Tongue (tissue), 2 donors: ENCODE measurements around the gene IQGAP3. TPM values are rescaled to one million over a fixed set of nuclear protein-coding genes. Genes with fewer than 3 reads are reported as not detected.
"Not testable (repeated sequence)": the region's sequence is repeated elsewhere in the genome, so short reads cannot be mapped to it uniquely, and the experiment has no call there.

Experiments used
- DNase-seq: peaks from one replicate; pipeline ENCODE4 v3.0.0-alpha.2; 2015
- total RNA-seq: library from RNA; depleted of rRNA; stranded (reverse); fragments of >200 nt; gene quantifications from one replicate; pipeline ENCODE4 v1.2.3, GENCODE V29; 2014

Gene IQGAP3
- total RNA-seq, 1 donor from 2014 or later = 10.3 TPM

DNA sequence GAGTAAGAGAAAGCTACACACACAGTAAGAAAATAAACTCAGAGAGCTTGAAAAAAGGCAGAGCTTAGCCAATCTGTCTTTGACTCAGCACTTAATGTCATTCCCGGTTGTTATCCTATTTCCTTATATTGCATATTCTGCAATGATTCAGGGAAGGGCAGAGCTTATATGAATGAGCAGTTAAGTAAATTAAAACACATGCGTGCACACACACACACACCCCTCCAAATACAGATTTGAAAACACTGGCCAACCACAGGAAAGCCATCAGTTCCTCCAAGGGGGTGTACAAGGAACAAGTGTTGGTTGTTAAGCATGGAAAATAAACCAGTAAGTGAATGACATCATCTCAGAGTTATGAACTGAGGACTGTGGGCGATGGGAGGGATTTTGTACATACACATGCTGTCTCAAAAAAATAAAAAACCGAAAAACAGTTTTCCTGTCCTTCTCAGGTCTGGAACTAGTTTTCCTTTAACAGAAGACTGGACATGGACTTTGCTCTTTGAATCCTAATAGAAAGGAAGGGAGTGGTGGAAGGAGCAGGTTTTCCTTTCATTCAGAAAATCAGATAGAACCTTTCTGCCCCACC, 1.0 kb downstream of the IQGAP3 start:
- DNase-seq = peak; percentile 60

GRCh38 chr1:156566436-156566835, 5.9 kb downstream of the IQGAP3 start:
- DNase-seq = no peak

DNA sequence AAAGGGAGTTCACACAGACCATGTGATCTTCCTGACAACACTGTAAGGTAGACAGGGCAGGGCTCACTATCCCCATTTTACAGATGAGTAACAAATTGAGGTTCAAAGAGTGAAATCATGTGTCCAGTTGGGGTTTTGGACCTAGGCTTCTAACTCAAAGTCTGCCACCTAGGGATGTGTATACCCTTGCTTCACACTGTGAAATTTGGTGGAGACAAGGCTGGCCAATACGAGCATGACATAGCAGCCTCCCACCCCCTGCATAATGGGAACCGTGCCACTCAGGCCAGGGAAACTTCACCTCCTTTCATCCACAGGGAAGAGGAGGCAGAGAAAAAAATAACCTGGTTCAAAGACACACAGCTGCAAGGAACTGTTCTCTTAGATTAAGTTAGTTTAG, 6.8 kb downstream of the IQGAP3 start:
- DNase-seq = no peak

- no peak for DNase-seq
These were observed 11.7 kb downstream of the IQGAP3 start for GRCh38 chr1:156560585-156561163.

DNA sequence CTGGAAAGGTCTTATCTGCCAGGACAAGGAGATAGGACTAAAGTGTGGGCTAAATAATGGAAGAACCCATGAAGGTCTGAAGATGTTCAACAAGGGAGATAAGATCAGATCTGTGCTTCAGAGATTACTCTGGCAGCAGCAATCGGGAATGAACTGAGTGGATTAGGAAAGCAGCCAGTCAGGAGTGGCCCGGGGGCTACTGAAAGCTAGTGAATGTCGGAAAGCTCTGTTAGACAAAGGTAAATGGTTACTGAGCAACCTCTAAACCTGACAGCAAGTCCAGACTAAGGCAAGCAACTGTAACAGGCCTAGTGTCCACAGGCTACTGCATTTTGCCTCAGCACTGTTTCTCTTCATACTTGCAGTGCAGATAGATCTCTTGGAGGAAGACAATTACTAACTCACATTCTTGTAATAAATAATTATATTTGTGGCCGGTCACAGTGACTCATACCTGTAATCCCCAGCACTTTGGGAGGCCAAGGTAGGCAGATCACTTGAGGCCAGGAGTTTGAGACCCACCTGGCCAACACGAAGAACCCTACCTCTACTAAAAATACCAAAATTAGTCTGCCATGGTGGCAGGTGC, 12.5 kb downstream of the IQGAP3 start:
- no peak for DNase-seq

DNA sequence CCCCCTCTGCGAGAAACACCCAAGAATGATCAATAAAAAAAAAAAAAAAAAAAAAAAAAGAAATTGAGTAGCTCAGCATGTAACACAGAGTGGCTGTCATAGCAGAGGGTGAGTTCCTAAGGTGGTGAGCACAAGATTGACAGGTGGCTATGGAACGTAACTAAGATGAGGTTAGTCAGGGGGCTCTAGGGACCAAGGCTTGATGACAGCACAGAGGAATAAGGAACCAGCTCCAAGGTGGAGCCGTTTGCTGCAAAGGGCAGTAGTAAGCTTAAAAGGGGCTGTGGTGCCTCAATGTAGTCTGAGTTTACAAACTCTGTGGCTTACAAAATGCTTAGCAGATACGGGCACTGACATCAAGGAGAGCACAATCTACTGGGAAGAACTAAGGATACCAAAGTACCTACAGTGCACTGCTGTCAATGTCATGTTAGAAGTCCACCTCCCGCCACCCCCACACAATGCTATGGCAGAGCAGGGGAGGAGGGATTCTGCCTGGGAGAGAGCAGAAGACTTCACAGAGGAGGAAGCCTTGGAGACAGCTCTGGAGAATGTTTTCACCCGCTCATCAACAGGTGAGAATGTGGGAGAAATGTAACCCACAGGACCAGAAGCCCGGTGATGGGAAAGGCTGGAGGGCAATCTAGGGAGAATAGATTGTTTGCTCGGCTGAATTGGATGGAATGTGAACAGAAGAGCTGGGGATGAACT, 13.1 kb downstream of the IQGAP3 start:
- no peak for DNase-seq

DNA sequence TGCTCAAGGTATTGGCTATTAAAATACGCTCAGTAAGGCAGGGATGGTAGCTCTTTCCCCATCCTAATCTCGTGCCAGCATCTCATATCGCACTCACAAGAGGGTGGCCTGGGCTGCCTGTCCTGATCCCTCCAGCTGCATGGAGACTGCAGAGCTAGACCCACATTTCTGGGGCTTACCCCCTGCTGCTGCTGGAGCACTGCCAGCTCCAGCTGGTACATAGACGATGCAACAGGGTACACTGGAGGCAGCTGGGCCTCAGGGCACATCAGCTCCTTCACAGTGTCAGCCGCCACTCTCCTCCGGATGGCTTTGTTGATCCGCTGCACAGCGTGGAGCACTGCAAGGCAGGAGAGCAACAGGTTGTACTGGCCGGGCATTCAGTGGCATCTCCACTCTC, 16.0 kb downstream of the IQGAP3 start:
- DNase-seq = no peak

GRCh38 chr1:156555715-156556114, 16.6 kb downstream of the IQGAP3 start:
- DNase-seq = no peak

GRCh38 chr1:156554971-156555370, 17.4 kb downstream of the IQGAP3 start:
- no peak for DNase-seq

DNA sequence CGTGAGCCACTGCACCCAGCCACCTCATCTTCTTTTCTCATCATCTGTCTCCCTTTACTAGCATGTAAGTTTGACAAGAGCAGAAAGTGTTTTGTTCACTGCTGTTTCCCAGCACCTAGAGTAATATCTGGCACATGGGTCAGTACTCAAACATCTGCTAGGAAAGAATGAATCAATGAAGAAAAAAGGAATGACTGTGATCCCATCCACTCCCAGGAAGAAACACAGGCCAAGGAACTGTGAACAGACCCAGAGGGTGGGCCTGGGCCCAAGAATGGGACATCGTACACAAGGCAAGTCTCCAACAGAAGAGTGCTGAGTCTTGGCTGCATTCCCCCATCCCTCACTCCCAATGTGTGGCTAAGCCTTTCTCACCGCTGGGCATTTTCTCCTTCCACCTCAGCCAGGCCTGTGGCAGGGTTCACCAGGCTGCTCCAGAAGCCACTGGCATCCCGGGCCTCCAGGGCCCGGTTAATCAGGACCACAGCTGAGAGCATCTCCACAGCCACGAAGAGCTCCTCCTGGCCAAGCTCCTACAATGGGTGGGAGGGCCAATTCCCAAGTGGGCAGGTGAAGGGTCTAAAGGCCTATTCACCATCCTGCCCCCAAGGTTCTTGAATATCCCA, 18.4 kb downstream of the IQGAP3 start:
- DNase-seq = peak; percentile 6

- not testable (repeated sequence) for DNase-seq
These were observed 19.4 kb downstream of the IQGAP3 start for GRCh38 chr1:156552937-156553336.

- DNase-seq = no peak
These were observed 19.8 kb downstream of the IQGAP3 start for GRCh38 chr1:156552518-156552917.

DNA sequence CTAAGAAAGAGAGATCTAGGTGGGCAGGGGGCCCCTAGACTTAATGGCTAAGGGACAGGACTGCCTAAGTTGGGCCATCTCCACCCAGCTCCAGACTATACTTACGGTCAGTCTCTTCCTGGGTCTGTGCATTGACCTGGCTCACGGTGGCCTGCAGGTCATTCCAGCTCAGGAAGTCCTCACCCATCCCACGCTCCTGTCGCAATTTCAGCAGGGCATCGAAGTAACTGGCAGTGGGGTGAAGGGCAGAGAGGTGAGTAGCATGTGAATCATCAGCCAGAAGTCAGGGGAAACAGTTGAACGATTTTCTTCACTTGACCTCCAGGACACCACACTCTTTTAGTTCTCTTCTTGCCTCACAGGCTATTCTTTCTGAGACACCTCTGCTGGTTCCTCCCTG, 20.5 kb downstream of the IQGAP3 start:
- no peak for DNase-seq

- DNase-seq = no peak
These were observed 21.2 kb downstream of the IQGAP3 start for GRCh38 chr1:156551066-156551643.

- DNase-seq = no peak
These were observed 22.0 kb downstream of the IQGAP3 start for GRCh38 chr1:156550346-156550745.

DNA sequence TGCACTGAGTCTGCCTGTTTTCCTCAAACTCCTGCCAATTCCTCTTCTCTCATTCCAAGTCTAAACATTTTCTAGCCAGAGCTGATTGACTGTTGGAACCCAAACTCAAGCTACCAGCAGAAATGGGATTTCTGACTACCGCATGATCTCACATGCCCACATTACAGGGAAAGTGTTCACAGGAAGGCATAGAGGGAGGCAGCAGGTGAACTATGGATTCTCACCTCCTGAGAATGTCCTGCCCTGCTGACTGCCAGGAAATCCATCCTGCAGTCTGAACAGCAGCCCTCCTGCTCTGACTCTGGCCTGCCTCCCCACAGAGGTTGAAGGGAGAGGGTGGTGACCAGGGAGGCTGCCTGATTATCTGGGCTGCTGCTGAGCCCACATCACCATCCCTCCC, 22.5 kb downstream of the IQGAP3 start:
- DNase-seq = no peak

GRCh38 chr1:156549390-156549789, 23.0 kb downstream of the IQGAP3 start:
- DNase-seq = no peak

GRCh38 chr1:156547982-156548381, 24.4 kb downstream of the IQGAP3 start:
- DNase-seq = no peak

DNA sequence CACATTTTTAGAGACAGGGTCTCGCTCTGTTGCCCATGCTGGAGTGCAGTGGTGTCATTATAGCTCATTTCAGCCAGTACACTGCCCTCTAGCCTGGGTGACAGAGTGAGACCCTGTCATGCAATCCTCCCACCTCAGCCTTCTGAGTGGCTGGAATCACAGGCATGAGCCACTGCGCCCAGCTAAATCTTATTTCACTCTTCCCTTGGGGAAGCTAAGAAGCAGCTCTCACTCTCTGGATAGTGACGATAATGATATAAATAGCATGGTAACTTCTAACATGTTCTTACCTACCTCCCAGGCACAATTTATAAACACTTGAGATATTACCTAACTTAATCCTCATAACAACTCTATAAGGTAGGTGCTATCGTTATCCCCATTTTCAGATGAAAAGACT, 24.9 kb downstream of the IQGAP3 start:
- DNase-seq = no peak

GRCh38 chr1:156546267-156546666, 26.1 kb downstream of the IQGAP3 start:
- no peak for DNase-seq

DNA sequence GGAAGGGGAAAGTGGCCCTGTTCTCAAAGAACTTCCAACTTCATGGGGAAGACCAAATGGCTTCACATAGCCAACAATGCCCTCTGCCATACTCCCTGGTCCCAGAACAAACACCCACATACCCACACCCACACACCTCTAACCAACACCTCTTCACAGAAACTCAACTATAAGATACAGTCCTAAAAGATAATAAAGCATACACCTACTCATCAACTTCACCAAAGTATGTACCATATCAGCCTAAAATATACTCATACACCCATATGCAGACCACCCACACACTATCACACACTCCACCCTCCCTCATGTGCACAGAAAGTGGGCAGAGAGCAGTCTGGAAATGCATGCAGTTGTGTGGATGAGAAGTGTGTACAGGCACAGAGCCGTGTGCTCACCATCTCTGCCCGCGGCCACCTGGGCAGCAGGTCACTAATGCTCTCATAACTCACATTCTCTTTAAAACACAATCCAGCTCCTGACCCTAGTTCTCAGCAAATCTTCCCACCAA, 27.7 kb downstream of the IQGAP3 start:
- no peak for DNase-seq

GRCh38 chr1:156543066-156543465, 29.3 kb downstream of the IQGAP3 start:
- no peak for DNase-seq
